Activated naive CD8-positive, alpha-beta T cell (primary cell): ENCODE results near the gene PRODH.
"Not testable (repeated sequence)": the region's sequence is repeated elsewhere in the genome, so short reads cannot be mapped to it uniquely, and the experiment has no call there.

Experiments
- H3K27ac Mint-ChIP-seq: one replicate; pipeline ENCODE4 v1.8.0; 2021; ENCODE audit warnings: mixed read lengths
- H3K27me3 Mint-ChIP-seq: one replicate; pipeline ENCODE4 v1.8.0; 2021; ENCODE audit warnings: mixed read lengths
- H3K36me3 Mint-ChIP-seq: one replicate; pipeline ENCODE4 v1.8.0; 2021; ENCODE audit warnings: mixed read lengths
- H3K4me1 Mint-ChIP-seq: one replicate; pipeline ENCODE4 v1.8.0; 2021; ENCODE audit warnings: low read depth, mixed read lengths
- H3K4me3 Mint-ChIP-seq: one replicate; pipeline ENCODE4 v1.8.0; 2021; ENCODE audit warnings: mild to moderate bottlenecking, mixed read lengths
- H3K9me3 Mint-ChIP-seq: one replicate; pipeline ENCODE4 v1.8.0; 2021; ENCODE audit warnings: low read depth, mixed read lengths

PRODH gene

GRCh38 chr22:18935889-18936529, at the start of gene PRODH:
Gene PRODH, minus strand, starts transcription at chr22:18936293. Its CDS starts 6 bp downstream, at chr22:18936287.
- Mint-ChIP-seq H3K36me3 (no peaks in the 10 kb centered on the region), H3K4me3 (no peak within 1 kb of the TSS)

GRCh38 chr22:18985780-18986179, 49.7 kb upstream of the PRODH start:
- Mint-ChIP-seq H3K27me3 (peaks cover 3% of the 10 kb centered on the region), H3K4me3 (no peak overlapping the region), H3K36me3 (no peaks in the 10 kb centered on the region), H3K27ac (no peak overlapping the region), H3K9me3 (no peaks in the 10 kb centered on the region), H3K4me1 (no peaks in the 10 kb centered on the region)

More at GRCh38 chr22:18935889-18936529, at the start of gene PRODH:
- Mint-ChIP-seq H3K27me3 (no peaks in the 10 kb centered on the region), H3K9me3 (no peaks in the 10 kb centered on the region), H3K4me1 (no peaks in the 10 kb centered on the region), H3K27ac (no peak within 1 kb of the TSS)

GRCh38 chr22:18984564-18984963, 48.5 kb upstream of the PRODH start:
- no peaks in the 10 kb centered on the region for H3K9me3 Mint-ChIP-seq
- no peak overlapping the region for H3K27ac Mint-ChIP-seq
- H3K27me3 Mint-ChIP-seq = no peaks in the 10 kb centered on the region
- H3K4me1 Mint-ChIP-seq = no peaks in the 10 kb centered on the region
- no peaks in the 10 kb centered on the region for H3K36me3 Mint-ChIP-seq
- no peak overlapping the region for H3K4me3 Mint-ChIP-seq

- no peaks in the 10 kb centered on the region for H3K9me3 Mint-ChIP-seq
Measured at GRCh38 chr22:18983120-18983651, 47.1 kb upstream of the PRODH start.

GRCh38 chr22:18980829-18981228, 44.7 kb upstream of the PRODH start:
- no peaks in the 10 kb centered on the region for H3K9me3 Mint-ChIP-seq
- H3K4me3 Mint-ChIP-seq = no peak overlapping the region
- no peaks in the 10 kb centered on the region for H3K27me3 Mint-ChIP-seq
- H3K4me1 Mint-ChIP-seq = no peaks in the 10 kb centered on the region
- H3K27ac Mint-ChIP-seq = no peak overlapping the region
- no peaks in the 10 kb centered on the region for H3K36me3 Mint-ChIP-seq

More at GRCh38 chr22:18983120-18983651, 47.1 kb upstream of the PRODH start:
- H3K36me3 Mint-ChIP-seq = no peaks in the 10 kb centered on the region
- H3K4me1 Mint-ChIP-seq = no peaks in the 10 kb centered on the region
- H3K27me3 Mint-ChIP-seq = no peaks in the 10 kb centered on the region
- H3K27ac Mint-ChIP-seq = no peak overlapping the region
- no peak overlapping the region for H3K4me3 Mint-ChIP-seq

GRCh38 chr22:18979957-18980356, 43.9 kb upstream of the PRODH start:
- H3K4me3 Mint-ChIP-seq = no peak overlapping the region
- H3K4me1 Mint-ChIP-seq = no peaks in the 10 kb centered on the region
- no peaks in the 10 kb centered on the region for H3K27me3 Mint-ChIP-seq
- no peaks in the 10 kb centered on the region for H3K9me3 Mint-ChIP-seq
- no peaks in the 10 kb centered on the region for H3K36me3 Mint-ChIP-seq
- no peak overlapping the region for H3K27ac Mint-ChIP-seq

GRCh38 chr22:18978506-18978905, 42.4 kb upstream of the PRODH start:
- Mint-ChIP-seq H3K9me3 (no peaks in the 10 kb centered on the region), H3K36me3 (no peaks in the 10 kb centered on the region), H3K27me3 (no peaks in the 10 kb centered on the region), H3K4me3 (no peak overlapping the region), H3K27ac (no peak overlapping the region), H3K4me1 (no peaks in the 10 kb centered on the region)

GRCh38 chr22:18977824-18978425, 41.8 kb upstream of the PRODH start:
- no peak overlapping the region for H3K27ac Mint-ChIP-seq
- no peaks in the 10 kb centered on the region for H3K36me3 Mint-ChIP-seq
- H3K9me3 Mint-ChIP-seq = no peaks in the 10 kb centered on the region
- H3K27me3 Mint-ChIP-seq = no peaks in the 10 kb centered on the region
- H3K4me1 Mint-ChIP-seq = no peaks in the 10 kb centered on the region
- no peak overlapping the region for H3K4me3 Mint-ChIP-seq

- no peaks in the 10 kb centered on the region for H3K4me1 Mint-ChIP-seq
- no peak overlapping the region for H3K4me3 Mint-ChIP-seq
- H3K9me3 Mint-ChIP-seq = no peaks in the 10 kb centered on the region
- no peaks in the 10 kb centered on the region for H3K36me3 Mint-ChIP-seq
- H3K27ac Mint-ChIP-seq = no peak overlapping the region
- no peaks in the 10 kb centered on the region for H3K27me3 Mint-ChIP-seq
Measured at GRCh38 chr22:18976197-18976751, 40.2 kb upstream of the PRODH start.

- Mint-ChIP-seq H3K4me1 (no peaks in the 10 kb centered on the region), H3K36me3 (no peaks in the 10 kb centered on the region), H3K9me3 (no peaks in the 10 kb centered on the region), H3K27ac (no peak overlapping the region), H3K4me3 (no peak overlapping the region), H3K27me3 (no peaks in the 10 kb centered on the region)
Measured at GRCh38 chr22:18975434-18976196, 39.5 kb upstream of the PRODH start.

- Mint-ChIP-seq H3K27ac (no peak overlapping the region), H3K4me1 (peaks cover under 1% of the 10 kb centered on the region), H3K4me3 (no peak overlapping the region)
Measured at GRCh38 chr22:18974477-18975180, 38.5 kb upstream of the PRODH start.

GRCh38 chr22:18973264-18974031, 37.4 kb upstream of the PRODH start:
- no peaks in the 10 kb centered on the region for H3K27me3 Mint-ChIP-seq
- peaks cover 3% of the 10 kb centered on the region for H3K4me1 Mint-ChIP-seq
- H3K36me3 Mint-ChIP-seq = no peaks in the 10 kb centered on the region
- no peaks in the 10 kb centered on the region for H3K9me3 Mint-ChIP-seq
- no peak overlapping the region for H3K27ac Mint-ChIP-seq
- no peak overlapping the region for H3K4me3 Mint-ChIP-seq

More at GRCh38 chr22:18974477-18975180, 38.5 kb upstream of the PRODH start:
- Mint-ChIP-seq H3K27me3 (no peaks in the 10 kb centered on the region), H3K9me3 (no peaks in the 10 kb centered on the region), H3K36me3 (no peaks in the 10 kb centered on the region)

- H3K9me3 Mint-ChIP-seq = not testable (repeated sequence)
Measured at GRCh38 chr22:18972591-18972990, 36.5 kb upstream of the PRODH start.

GRCh38 chr22:18972029-18972428, 35.9 kb upstream of the PRODH start:
- not testable (repeated sequence) for H3K27me3 Mint-ChIP-seq, H3K27ac Mint-ChIP-seq, H3K4me1 Mint-ChIP-seq, H3K36me3 Mint-ChIP-seq, H3K9me3 Mint-ChIP-seq
- H3K4me3 Mint-ChIP-seq = peak overlapping the region; percentile 75

More at GRCh38 chr22:18972591-18972990, 36.5 kb upstream of the PRODH start:
- H3K4me3 Mint-ChIP-seq, H3K27me3 Mint-ChIP-seq, H3K36me3 Mint-ChIP-seq, H3K27ac Mint-ChIP-seq, H3K4me1 Mint-ChIP-seq: not testable (repeated sequence)
